Esophagus muscularis mucosa (tissue), 3 donors: ENCODE measurements around the gene TAS1R1.

Experiments used
- CTCF ChIP-seq, 3 experiments: fragments of 200-600 bp in 2 of 3; fragments of 450-650 bp in 1 of 3; sonication (generic) in 2 of 3; IDR thresholded peaks; one replicate each; pipeline ENCODE4 v1.5.1; 2017 to 2019; ENCODE audit warnings: antibody characterized with exemption in 3 of 3, mild to moderate bottlenecking in 2 of 3, moderate library complexity in 1 of 3
- POLR2A ChIP-seq: fragments of 450-650 bp; IDR thresholded peaks from one replicate; pipeline ENCODE4 v1.6.1; 2017; ENCODE audit warnings: antibody characterized with exemption, moderate library complexity, mild to moderate bottlenecking, low read depth

- no peak for TF ChIP-seq CTCF (IDR thresholded peaks at IDR 0.05)
- TF ChIP-seq POLR2A, result no peak
Measured at GRCh38 chr1:6508816-6509189, 46.3 kb upstream of the TAS1R1 start.
